Measurements from ENCODE around the gene ERICH6B. TPM values are rescaled to one million over a fixed set of nuclear protein-coding genes. Genes with fewer than 3 reads are reported as not detected.
A peak's percentile ranks its signal among the peaks of the same experiment; 100 is the strongest.

ERICH6B gene
- total and polyA plus RNA-seq, 2 of the 13 experiments (the other 11 are each of a cell fraction or from before 2014, with no cell fraction given) = not detected

GRCh38 chr13:45621950-45622349, 6.4 kb upstream of the ERICH6B start (continued):
- TF ChIP-seq NFAT5 (CRISPR knock-in tag; IDR thresholded peaks at IDR 0.05) (no peak), KDM4B (CRISPR knock-in tag; IDR thresholded peaks at IDR 0.05) (no peak)

GRCh38 chr13:45607931-45608330, 7.6 kb downstream of the ERICH6B start:
- BruUV-seq (replicated peaks) = no TSS peak
- Histone ChIP-seq H3K36me3 (replicated peaks in 1 of 2; ENCODE audit: control insufficient read depth in 1 of 2, insufficient read depth in 2 of 2, low read length in 2 of 2) (no peaks in the 10 kb centered on the region), H3K4me3 (replicated peaks in 1 of 3; ENCODE audit: insufficient read depth in 1 of 3, low read depth in 2 of 3, low read length in 3 of 3) (no peak overlapping the region), H4K20me1 (ENCODE audit: insufficient read depth, low read length) (no peaks in the 10 kb centered on the region), H3K27ac (ENCODE audit: extremely low read length, insufficient read depth, low read length) (no peak overlapping the region), H3K9ac (ENCODE audit: insufficient read depth, low read depth, low read length) (no peak overlapping the region), H2AFZ (ENCODE audit: low read length) (no peak overlapping the region), H3K4me1 (ENCODE audit: insufficient read depth, low read length) (no peaks in the 10 kb centered on the region), H3K9me3 (ENCODE audit: low read length) (no peaks in the 10 kb centered on the region), H3K79me2 (ENCODE audit: insufficient read depth, low read length) (no peaks in the 10 kb centered on the region), H3K4me2 (ENCODE audit: low read depth, low read length) (no peak overlapping the region), H3K27me3 (ENCODE audit: control insufficient read depth in 1 of 2, insufficient read depth in 2 of 2, low read length in 2 of 2) (peaks cover 0 to 3% of the 10 kb centered on the region in 2 experiments; a peak in 2 of 5 replicates)
- WGBS (ENCODE audit: low lambda C conversion rate) = 21% methylated on average over 3 of the region's 3 CpGs
- TF ChIP-seq SKI (IDR thresholded peaks at IDR 0.05; ENCODE audit: partially characterized antibody) (no peak), CEBPB (IDR thresholded peaks at IDR 0.05; ENCODE audit: borderline replicate concordance, low read depth, low read length) (0 out of 2 replicates have a peak, but pooled peaks have one; percentile 9)
- DNase-seq (ENCODE audit: low spot score) (no peak), ATAC-seq (no peak), FAIRE-seq (no peak)
- intact Hi-C loops (cut with micrococcal nuclease; ENCODE audit: unreplicated experiment) = no loop called here
- CTCF ChIA-PET (ENCODE audit: low intra/inter-chr PET ratio, low total read pairs) = no interaction called here
- POLR2A ChIA-PET = no interaction called here
- in situ Hi-C loops (cut with HindIII; ENCODE audit: extremely low pct_ligation_motif_present, low pct_unique_long_range_greater_than_20kb) = no loop called here
